H9 (cell line): ENCODE measurements around the gene NHSL1. TPM values are rescaled to one million over a fixed set of nuclear protein-coding genes. Genes with fewer than 3 reads are reported as not detected.
A peak's percentile ranks its signal among the peaks of the same experiment; 100 is the strongest.

Experiments used
- DNase-seq: peaks from one replicate; pipeline ENCODE4 v3.0.0-alpha.2; 2017
- H2AFZ ChIP-seq: one replicate; pipeline ENCODE4 v1.6.1; 2013; ENCODE audit warnings: mild to moderate bottlenecking, low read length, control low read depth, moderate library complexity
- H2AK5ac ChIP-seq: 2 replicates; pipeline ENCODE4 v1.6.1; 2013; ENCODE audit warnings: low read length, control low read depth, mixed read lengths; ENCODE audit not compliant: insufficient read length
- H2BK120ac ChIP-seq: one replicate; pipeline ENCODE4 v1.6.1; 2013; ENCODE audit warnings: low read depth, mild to moderate bottlenecking, low read length, control low read depth, inconsistent platforms; ENCODE audit not compliant: poor library complexity, severe bottlenecking
- H2BK12ac ChIP-seq: 2 replicates; pipeline ENCODE4 v1.6.1; 2013; ENCODE audit warnings: low read length, control low read depth, mixed read lengths, low read depth; ENCODE audit not compliant: insufficient read length
- H2BK15ac ChIP-seq: 2 replicates; pipeline ENCODE4 v1.6.1; 2013; ENCODE audit warnings: low read depth, low read length, control low read depth
- H2BK20ac ChIP-seq: one replicate; pipeline ENCODE4 v1.6.1; 2013; ENCODE audit warnings: low read depth, mild to moderate bottlenecking, low read length, control low read depth, inconsistent platforms; ENCODE audit not compliant: poor library complexity, severe bottlenecking
- H2BK5ac ChIP-seq: 2 replicates; pipeline ENCODE4 v1.6.1; 2013; ENCODE audit warnings: low read length, control low read depth, mixed read lengths; ENCODE audit not compliant: insufficient read length
- H3K14ac ChIP-seq: 2 replicates; pipeline ENCODE4 v1.6.1; 2013; ENCODE audit warnings: low read length, control low read depth; ENCODE audit not compliant: insufficient read depth
- H3K18ac ChIP-seq: 2 replicates; pipeline ENCODE4 v1.6.1; 2013; ENCODE audit warnings: low read depth, mild to moderate bottlenecking, mixed read lengths, low read length, control low read depth; ENCODE audit not compliant: insufficient read length
- H3K23ac ChIP-seq: 2 replicates; pipeline ENCODE4 v1.6.1; 2013; ENCODE audit warnings: low read length, control low read depth, mixed read lengths, low read depth; ENCODE audit not compliant: insufficient read length
- H3K23me2 ChIP-seq: 2 replicates; pipeline ENCODE4 v1.6.1; 2013; ENCODE audit warnings: low read depth, mild to moderate bottlenecking, mixed read lengths, low read length, control low read depth; ENCODE audit not compliant: insufficient read length, poor library complexity, severe bottlenecking
- H3K27ac ChIP-seq: 2 replicates; pipeline ENCODE4 v1.5.1; 2013; ENCODE audit warnings: low read length, control low read depth, mixed read lengths, low read depth; ENCODE audit not compliant: insufficient read length
- H3K27me3 ChIP-seq: 2 replicates; pipeline ENCODE4 v1.6.1; 2013; ENCODE audit warnings: low read length, control low read depth, inconsistent platforms; ENCODE audit not compliant: insufficient read depth
- H3K4ac ChIP-seq: 2 replicates; pipeline ENCODE4 v1.6.1; 2013; ENCODE audit warnings: low read depth, mild to moderate bottlenecking, control low read depth, inconsistent platforms, low read length, moderate library complexity
- H3K4me1 ChIP-seq: 2 replicates; pipeline ENCODE4 v1.6.1; 2013; ENCODE audit warnings: low read length, control low read depth, inconsistent platforms; ENCODE audit not compliant: insufficient read depth
- H3K4me2 ChIP-seq: 2 replicates; pipeline ENCODE4 v1.6.1; 2013; ENCODE audit warnings: low read length, control low read depth, mixed read lengths; ENCODE audit not compliant: insufficient read length, insufficient read depth
- H3K56ac ChIP-seq: 2 replicates; pipeline ENCODE4 v1.6.1; 2013; ENCODE audit warnings: low read depth, mild to moderate bottlenecking, mixed read lengths, low read length, control low read depth; ENCODE audit not compliant: insufficient read length
- H3K79me1 ChIP-seq: 2 replicates; pipeline ENCODE4 v1.6.1; 2013; ENCODE audit warnings: low read depth, mild to moderate bottlenecking, moderate library complexity, low read length, control low read depth, inconsistent platforms; ENCODE audit not compliant: insufficient read depth, poor library complexity, severe bottlenecking
- H3K79me2 ChIP-seq: 2 replicates; pipeline ENCODE4 v1.6.1; 2013; ENCODE audit warnings: low read length, control low read depth, inconsistent platforms; ENCODE audit not compliant: insufficient read depth
- H3K9ac ChIP-seq: 2 replicates; pipeline ENCODE4 v1.6.1; 2013; ENCODE audit warnings: low read length, control low read depth, mixed read lengths; ENCODE audit not compliant: insufficient read length; ENCODE audit errors: extremely low read depth
- H3K9me3 ChIP-seq: one replicate; pipeline ENCODE4 v1.6.1; 2013; ENCODE audit warnings: low read depth, low read length, inconsistent platforms; ENCODE audit not compliant: control insufficient read depth
- H3T11ph ChIP-seq: one replicate; pipeline ENCODE4 v1.6.1; 2013; ENCODE audit warnings: mild to moderate bottlenecking, low read length, control low read depth, inconsistent platforms
- H4K20me1 ChIP-seq: one replicate; pipeline ENCODE4 v1.6.1; 2013; ENCODE audit not compliant: control insufficient read depth, insufficient read length, insufficient read depth
- H4K5ac ChIP-seq: 2 replicates; pipeline ENCODE4 v1.6.1; 2013; ENCODE audit warnings: low read depth, mild to moderate bottlenecking, mixed read lengths, low read length, control low read depth; ENCODE audit not compliant: insufficient read length
- H4K8ac ChIP-seq: replicated peaks from 2 replicates; pipeline ENCODE4 v1.6.1; 2013; ENCODE audit warnings: low read length, control low read depth, mixed read lengths, low read depth; ENCODE audit not compliant: insufficient read length
- H4K91ac ChIP-seq: 2 replicates; pipeline ENCODE4 v1.6.1; 2013; ENCODE audit warnings: low read depth, mild to moderate bottlenecking, moderate library complexity, mixed read lengths, low read length, control low read depth; ENCODE audit not compliant: insufficient read length
- H3K27ac Mint-ChIP-seq, 3 experiments: 2 replicates in 2 of 3; 3 replicates in 1 of 3; pipeline ENCODE4 v1.8.0; 2020 to 2021; ENCODE audit warnings: mixed read lengths in 3 of 3, mild to moderate bottlenecking in 1 of 3, moderate library complexity in 1 of 3
- H3K27me3 Mint-ChIP-seq: 2 replicates; pipeline ENCODE4 v1.8.0; 2021; ENCODE audit warnings: low read depth, mild to moderate bottlenecking, moderate library complexity, mixed read lengths
- H3K36me3 Mint-ChIP-seq, 3 experiments: 2 replicates in 2 of 3; 3 replicates in 1 of 3; pipeline ENCODE4 v1.8.0; 2020 to 2021; ENCODE audit warnings: low read depth in 3 of 3, mixed read lengths in 3 of 3; ENCODE audit not compliant: insufficient read depth in 1 of 3
- H3K4me1 Mint-ChIP-seq, 2 experiments: 2 replicates each; pipeline ENCODE4 v1.8.0; 2020; ENCODE audit warnings: mixed read lengths in 2 of 2
- H3K4me3 Mint-ChIP-seq, 2 experiments: 2 replicates in 1 of 2; 3 replicates in 1 of 2; pipeline ENCODE4 v1.8.0; 2020 to 2021; ENCODE audit warnings: mild to moderate bottlenecking in 2 of 2, mixed read lengths in 2 of 2, moderate library complexity in 1 of 2
- H3K9me3 Mint-ChIP-seq, 2 experiments: 2 replicates in 1 of 2; 3 replicates in 1 of 2; pipeline ENCODE4 v1.8.0; 2020; ENCODE audit warnings: mild to moderate bottlenecking in 2 of 2, mixed read lengths in 2 of 2, moderate library complexity in 1 of 2
- WGBS: extraction: QIAGEN DNeasy Blood & Tissue Kit; methylation state at CpG from one replicate; pipeline ENCODE4 v1.1.7; 2013; ENCODE audit warnings: missing lambda C conversion rate, low lambda C conversion rate, mixed read lengths; ENCODE audit not compliant: insufficient read length; ENCODE audit errors: extremely low coverage; 5-methylcytosine and 5-hydroxymethylcytosine counted together
- total RNA-seq: library from RNA; stranded (reverse); gene quantifications from 2 replicates; pipeline ENCODE4 v1.2.1, GENCODE V29; 2021
- TF ChIP-seq, protein P1 (sequence below): fragments of 200-600 bp; sonication (generic); conservative IDR thresholded peaks from 3 replicates; pipeline ENCODE4 v1.8.0; 2021; ENCODE audit warnings: antibody characterized with exemption, mild to moderate bottlenecking

Gene NHSL1
- total RNA-seq, 1 experiment from 2014 or later: 28.7 TPM

DNA sequence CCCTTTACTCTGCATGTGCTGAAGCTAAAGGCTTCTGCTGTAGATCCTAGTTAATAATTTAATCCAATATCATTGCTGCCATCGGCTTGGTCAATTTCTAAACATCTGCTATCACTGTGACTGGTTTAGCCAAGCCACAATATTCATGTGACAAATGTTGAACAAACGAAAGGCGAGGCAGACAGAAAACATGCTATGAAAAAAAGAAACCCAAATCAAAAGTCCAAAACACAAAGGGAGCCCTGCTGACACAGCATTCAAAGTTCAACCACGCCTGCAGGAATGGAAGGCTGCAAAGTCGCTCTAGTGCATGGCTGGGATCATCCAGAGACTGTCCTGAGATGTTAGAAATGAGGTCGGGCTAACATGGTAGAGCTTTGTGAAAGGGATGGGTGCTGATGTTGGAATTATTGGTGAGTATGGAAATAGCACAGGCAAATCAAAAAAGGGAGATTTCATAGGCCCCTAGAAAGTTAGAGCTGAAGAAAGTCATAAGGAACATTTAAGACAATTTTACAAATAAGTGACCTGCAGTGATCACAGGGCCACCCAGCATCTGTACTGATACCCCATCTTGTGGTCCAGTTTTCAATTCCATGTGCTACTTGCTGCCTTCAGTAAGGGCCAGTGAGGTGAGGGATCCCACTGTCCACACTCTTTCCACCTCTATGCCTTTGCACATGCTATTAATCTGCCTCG is 8.8 kb upstream of the NHSL1 start:
- no peak overlapping the region for H3T11ph ChIP-seq
- no peaks in the 10 kb centered on the region for H3K27me3 ChIP-seq
- H3K23me2 ChIP-seq: no peaks in the 10 kb centered on the region
- no peak overlapping the region for H2BK15ac ChIP-seq
- TF ChIP-seq, protein P1, sequence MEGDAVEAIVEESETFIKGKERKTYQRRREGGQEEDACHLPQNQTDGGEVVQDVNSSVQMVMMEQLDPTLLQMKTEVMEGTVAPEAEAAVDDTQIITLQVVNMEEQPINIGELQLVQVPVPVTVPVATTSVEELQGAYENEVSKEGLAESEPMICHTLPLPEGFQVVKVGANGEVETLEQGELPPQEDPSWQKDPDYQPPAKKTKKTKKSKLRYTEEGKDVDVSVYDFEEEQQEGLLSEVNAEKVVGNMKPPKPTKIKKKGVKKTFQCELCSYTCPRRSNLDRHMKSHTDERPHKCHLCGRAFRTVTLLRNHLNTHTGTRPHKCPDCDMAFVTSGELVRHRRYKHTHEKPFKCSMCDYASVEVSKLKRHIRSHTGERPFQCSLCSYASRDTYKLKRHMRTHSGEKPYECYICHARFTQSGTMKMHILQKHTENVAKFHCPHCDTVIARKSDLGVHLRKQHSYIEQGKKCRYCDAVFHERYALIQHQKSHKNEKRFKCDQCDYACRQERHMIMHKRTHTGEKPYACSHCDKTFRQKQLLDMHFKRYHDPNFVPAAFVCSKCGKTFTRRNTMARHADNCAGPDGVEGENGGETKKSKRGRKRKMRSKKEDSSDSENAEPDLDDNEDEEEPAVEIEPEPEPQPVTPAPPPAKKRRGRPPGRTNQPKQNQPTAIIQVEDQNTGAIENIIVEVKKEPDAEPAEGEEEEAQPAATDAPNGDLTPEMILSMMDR: no peak
- no peaks in the 10 kb centered on the region for H3K9me3 ChIP-seq
- H4K20me1 ChIP-seq: no peaks in the 10 kb centered on the region
- no peaks in the 10 kb centered on the region for H3K27me3 Mint-ChIP-seq
- no peak overlapping the region for H3K27ac ChIP-seq
- H4K8ac ChIP-seq: no peak overlapping the region
- no peak overlapping the region for H4K91ac ChIP-seq
- H3K27ac Mint-ChIP-seq: peak overlapping the region in 2 of 3 experiments; percentile 0 to 3; a peak in 2 of 7 replicates
- no peak overlapping the region for H3K4ac ChIP-seq
- no peak overlapping the region for H3K4me2 ChIP-seq
- no peak overlapping the region for H2BK12ac ChIP-seq
- H3K36me3 Mint-ChIP-seq: no peaks in the 10 kb centered on the region
- peaks cover 2% of the 10 kb centered on the region for H3K79me1 ChIP-seq
- H3K18ac ChIP-seq: no peak overlapping the region
- H3K4me3 Mint-ChIP-seq: no peak overlapping the region
- peaks cover 41 to 46% of the 10 kb centered on the region in 2 experiments for H3K4me1 Mint-ChIP-seq
- H3K23ac ChIP-seq: no peak overlapping the region
- H3K9me3 Mint-ChIP-seq: no peaks in the 10 kb centered on the region
- H4K5ac ChIP-seq: no peak overlapping the region
- H2BK20ac ChIP-seq: no peak overlapping the region
- H3K14ac ChIP-seq: no peak overlapping the region
- peaks cover 2% of the 10 kb centered on the region; the same call in 1 of the 2 replicates for H3K79me2 ChIP-seq
- H2BK5ac ChIP-seq: no peak overlapping the region
- WGBS: no CpG with 5 or more reads among the region's 7 CpGs
- H3K56ac ChIP-seq: no peak overlapping the region
- no peak for DNase-seq
- H2BK120ac ChIP-seq: no peak overlapping the region
- no peak overlapping the region for H2AFZ ChIP-seq
- peaks cover 9% of the 10 kb centered on the region; the same call in 1 of the 2 replicates for H3K4me1 ChIP-seq
- no peak overlapping the region for H2AK5ac ChIP-seq
- H3K9ac ChIP-seq: no peak overlapping the region
